Immature natural killer cell (primary cell): ENCODE results near the gene MAP3K9. TPM values are rescaled to one million over a fixed set of nuclear protein-coding genes. Genes with fewer than 3 reads are reported as not detected.

Experiments
- DNase-seq, 3 donors: peaks; one replicate each; pipeline ENCODE4 v3.0.0; 2022; ENCODE audit warnings: mixed read lengths in 1 of 3
- H3K27ac Mint-ChIP-seq, 6 donors: one replicate each; pipeline ENCODE4 v1.8.0; 2020; ENCODE audit warnings: mixed read lengths in 6 of 6, mild to moderate bottlenecking in 5 of 6, inconsistent platforms in 4 of 6, moderate library complexity in 3 of 6
- H3K27me3 Mint-ChIP-seq, 3 donors: one replicate each; pipeline ENCODE4 v1.8.0; 2020 to 2021; ENCODE audit warnings: low read depth in 3 of 3, mild to moderate bottlenecking in 3 of 3, mixed read lengths in 3 of 3, moderate library complexity in 3 of 3, inconsistent platforms in 1 of 3
- H3K36me3 Mint-ChIP-seq, 3 donors: one replicate each; pipeline ENCODE4 v1.8.0; 2020; ENCODE audit warnings: mixed read lengths in 3 of 3, inconsistent platforms in 2 of 3, mild to moderate bottlenecking in 2 of 3
- H3K4me1 Mint-ChIP-seq, 2 donors: one replicate each; pipeline ENCODE4 v1.8.0; 2020; ENCODE audit warnings: inconsistent platforms in 2 of 2, mild to moderate bottlenecking in 2 of 2, mixed read lengths in 2 of 2, moderate library complexity in 1 of 2
- H3K4me3 Mint-ChIP-seq, 5 donors: one replicate each; pipeline ENCODE4 v1.8.0; 2020; ENCODE audit warnings: mild to moderate bottlenecking in 5 of 5, mixed read lengths in 5 of 5, inconsistent platforms in 3 of 5, moderate library complexity in 3 of 5
- H3K9me3 Mint-ChIP-seq, 6 donors: one replicate each; pipeline ENCODE4 v1.8.0; 2020; ENCODE audit warnings: mild to moderate bottlenecking in 6 of 6, mixed read lengths in 6 of 6, inconsistent platforms in 4 of 6, moderate library complexity in 3 of 6
- polyA plus RNA-seq, 3 donors: library from polyadenylated mRNA; unstranded; fragments of 300-500 nt; fragmentation: Illumina TruSeq; gene quantifications; one replicate each; pipeline ENCODE4 v1.2.3, GENCODE V29; 2021

The MAP3K9 gene
- polyA plus RNA-seq, 3 donors from 2014 or later: 0.48 to 0.55 TPM; not detected in 1

GRCh38 chr14:70754991-70755390 is 54.3 kb downstream of the MAP3K9 start:
- no peak overlapping the region for H3K27ac Mint-ChIP-seq
- no peaks in the 10 kb centered on the region for H3K9me3 Mint-ChIP-seq
- peaks cover 0 to 2% (median 0%) of the 10 kb centered on the region in 3 donors for H3K27me3 Mint-ChIP-seq
- H3K4me1 Mint-ChIP-seq: no peaks in the 10 kb centered on the region
- peaks cover 5 to 19% (median 8%) of the 10 kb centered on the region in 3 donors for H3K36me3 Mint-ChIP-seq
- no peak for DNase-seq
- H3K4me3 Mint-ChIP-seq: no peak overlapping the region

GRCh38 chr14:70753518-70753953 is 55.8 kb downstream of the MAP3K9 start:
- Mint-ChIP-seq H3K4me1 (no peaks in the 10 kb centered on the region), H3K4me3 (no peak overlapping the region), H3K27me3 (no peaks in the 10 kb centered on the region), H3K36me3 (peaks cover 5 to 20% (median 17%) of the 10 kb centered on the region in 3 donors), H3K9me3 (no peaks in the 10 kb centered on the region), H3K27ac (no peak overlapping the region)
- DNase-seq: no peak

- Mint-ChIP-seq H3K4me3 (no peak overlapping the region), H3K27ac (no peak overlapping the region), H3K9me3 (no peaks in the 10 kb centered on the region), H3K4me1 (no peaks in the 10 kb centered on the region), H3K27me3 (no peaks in the 10 kb centered on the region), H3K36me3 (peaks cover 3 to 18% (median 17%) of the 10 kb centered on the region in 3 donors)
- DNase-seq: no peak
Measured at GRCh38 chr14:70748422-70748821, 60.9 kb downstream of the MAP3K9 start.

GRCh38 chr14:70744641-70745040 is 64.7 kb downstream of the MAP3K9 start:
- H3K36me3 Mint-ChIP-seq: peaks cover 6 to 24% (median 19%) of the 10 kb centered on the region in 3 donors
- no peaks in the 10 kb centered on the region for H3K4me1 Mint-ChIP-seq
- no peaks in the 10 kb centered on the region for H3K27me3 Mint-ChIP-seq
- H3K27ac Mint-ChIP-seq: no peak overlapping the region
- no peak for DNase-seq
- no peaks in the 10 kb centered on the region for H3K9me3 Mint-ChIP-seq
- H3K4me3 Mint-ChIP-seq: no peak overlapping the region

GRCh38 chr14:70742316-70742715 is 67.0 kb downstream of the MAP3K9 start:
- Mint-ChIP-seq H3K4me3 (no peak overlapping the region), H3K36me3 (peaks cover 6 to 26% (median 19%) of the 10 kb centered on the region in 3 donors), H3K9me3 (no peaks in the 10 kb centered on the region), H3K27me3 (peaks cover 0 to 3% (median 0%) of the 10 kb centered on the region in 3 donors), H3K27ac (no peak overlapping the region), H3K4me1 (no peaks in the 10 kb centered on the region)
- DNase-seq: no peak

GRCh38 chr14:70741482-70741881 is 67.8 kb downstream of the MAP3K9 start:
- H3K9me3 Mint-ChIP-seq: no peaks in the 10 kb centered on the region
- H3K4me1 Mint-ChIP-seq: no peaks in the 10 kb centered on the region
- H3K36me3 Mint-ChIP-seq: peaks cover 6 to 26% (median 22%) of the 10 kb centered on the region in 3 donors
- no peak for DNase-seq
- peaks cover 0 to 3% (median 0%) of the 10 kb centered on the region in 3 donors for H3K27me3 Mint-ChIP-seq
- H3K4me3 Mint-ChIP-seq: no peak overlapping the region
- H3K27ac Mint-ChIP-seq: no peak overlapping the region

- no peak for DNase-seq
- no peak overlapping the region for H3K27ac Mint-ChIP-seq
- H3K9me3 Mint-ChIP-seq: no peaks in the 10 kb centered on the region
- peaks cover 19 to 36% (median 36%) of the 10 kb centered on the region in 3 donors for H3K36me3 Mint-ChIP-seq
- no peak overlapping the region for H3K4me3 Mint-ChIP-seq
- H3K4me1 Mint-ChIP-seq: no peaks in the 10 kb centered on the region
- H3K27me3 Mint-ChIP-seq: peaks cover 0 to 3% (median 0%) of the 10 kb centered on the region in 3 donors
Measured at GRCh38 chr14:70735043-70735442, 74.3 kb downstream of the MAP3K9 start.

GRCh38 chr14:70731447-70732239 is 77.7 kb downstream of the MAP3K9 start:
- Mint-ChIP-seq H3K4me1 (no peaks in the 10 kb centered on the region), H3K4me3 (no peak overlapping the region), H3K36me3 (peaks cover 14 to 25% (median 24%) of the 10 kb centered on the region in 3 donors), H3K9me3 (no peaks in the 10 kb centered on the region), H3K27ac (no peak overlapping the region), H3K27me3 (no peaks in the 10 kb centered on the region)
- DNase-seq: no peak

- Mint-ChIP-seq H3K4me3 (no peak overlapping the region), H3K27ac (no peak overlapping the region), H3K36me3 (peaks cover 14 to 23% (median 19%) of the 10 kb centered on the region in 3 donors), H3K9me3 (no peaks in the 10 kb centered on the region), H3K27me3 (no peaks in the 10 kb centered on the region), H3K4me1 (no peaks in the 10 kb centered on the region)
- DNase-seq: no peak
Measured at GRCh38 chr14:70730393-70730792, 78.9 kb downstream of the MAP3K9 start.

- Mint-ChIP-seq H3K36me3 (peaks cover 4 to 10% (median 8%) of the 10 kb centered on the region in 3 donors), H3K9me3 (no peaks in the 10 kb centered on the region), H3K27me3 (peaks cover 0 to 2% (median 0%) of the 10 kb centered on the region in 3 donors), H3K4me3 (no peak overlapping the region), H3K27ac (no peak overlapping the region), H3K4me1 (no peaks in the 10 kb centered on the region)
- no peak for DNase-seq
Measured at GRCh38 chr14:70726651-70727375, 82.5 kb downstream of the MAP3K9 start.

- no peak overlapping the region for H3K27ac Mint-ChIP-seq
- H3K9me3 Mint-ChIP-seq: no peaks in the 10 kb centered on the region
Measured at GRCh38 chr14:70724944-70725343, 84.4 kb downstream of the MAP3K9 start.

GRCh38 chr14:70724110-70724509 is 85.2 kb downstream of the MAP3K9 start:
- Mint-ChIP-seq H3K36me3 (peaks cover 0 to 6% (median 1%) of the 10 kb centered on the region in 3 donors), H3K27me3 (peaks cover 0 to 2% (median 2%) of the 10 kb centered on the region in 3 donors), H3K4me3 (no peak overlapping the region), H3K4me1 (no peaks in the 10 kb centered on the region), H3K9me3 (no peaks in the 10 kb centered on the region), H3K27ac (no peak overlapping the region)
- DNase-seq: no peak

More at GRCh38 chr14:70724944-70725343, 84.4 kb downstream of the MAP3K9 start:
- Mint-ChIP-seq H3K4me3 (no peak overlapping the region), H3K36me3 (peaks cover 0 to 6% (median 4%) of the 10 kb centered on the region in 3 donors), H3K27me3 (peaks cover 0 to 2% (median 2%) of the 10 kb centered on the region in 3 donors), H3K4me1 (no peaks in the 10 kb centered on the region)
- DNase-seq: no peak

GRCh38 chr14:70723276-70723675 is 86.0 kb downstream of the MAP3K9 start:
- peaks cover 0 to under 1% (median 0%) of the 10 kb centered on the region in 3 donors for H3K36me3 Mint-ChIP-seq
- H3K27ac Mint-ChIP-seq: no peak overlapping the region
- H3K27me3 Mint-ChIP-seq: peaks cover 0 to 2% (median 2%) of the 10 kb centered on the region in 3 donors
- H3K4me1 Mint-ChIP-seq: no peaks in the 10 kb centered on the region
- H3K4me3 Mint-ChIP-seq: no peak overlapping the region
- H3K9me3 Mint-ChIP-seq: no peaks in the 10 kb centered on the region
- DNase-seq: no peak

GRCh38 chr14:70722418-70722817 is 86.9 kb downstream of the MAP3K9 start:
- Mint-ChIP-seq H3K9me3 (no peaks in the 10 kb centered on the region), H3K27ac (no peak overlapping the region), H3K4me1 (no peaks in the 10 kb centered on the region), H3K27me3 (peaks cover under 1 to 2% (median 2%) of the 10 kb centered on the region in 3 donors), H3K36me3 (no peaks in the 10 kb centered on the region), H3K4me3 (no peak overlapping the region)
- no peak for DNase-seq
